ENCODE data around the gene PTAFR.
"Not testable (repeated sequence)": the region's sequence is repeated elsewhere in the genome, so short reads cannot be mapped to it uniquely, and the experiment has no call there.

DNA sequence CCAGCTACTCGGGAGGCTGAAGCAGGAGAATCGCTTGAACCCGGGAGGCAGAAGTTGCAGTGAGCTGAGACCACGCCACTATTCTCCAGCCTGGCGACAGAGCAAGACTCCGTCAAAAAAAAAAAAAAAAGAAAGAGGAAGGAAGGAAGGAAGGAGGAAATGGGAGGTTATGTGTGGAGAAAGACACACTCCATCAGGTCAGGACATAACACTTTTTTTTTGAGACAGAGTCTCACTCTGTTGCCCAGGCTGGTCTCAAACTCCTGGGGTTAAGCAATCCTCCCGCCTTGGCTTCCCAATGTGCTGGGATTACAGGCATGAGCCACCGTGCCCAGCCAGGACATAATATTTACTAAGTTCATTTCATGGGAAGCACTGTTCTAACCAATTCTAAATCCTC is 36.6 kb downstream of the PTAFR start:
- TF ChIP-seq, protein P1, sequence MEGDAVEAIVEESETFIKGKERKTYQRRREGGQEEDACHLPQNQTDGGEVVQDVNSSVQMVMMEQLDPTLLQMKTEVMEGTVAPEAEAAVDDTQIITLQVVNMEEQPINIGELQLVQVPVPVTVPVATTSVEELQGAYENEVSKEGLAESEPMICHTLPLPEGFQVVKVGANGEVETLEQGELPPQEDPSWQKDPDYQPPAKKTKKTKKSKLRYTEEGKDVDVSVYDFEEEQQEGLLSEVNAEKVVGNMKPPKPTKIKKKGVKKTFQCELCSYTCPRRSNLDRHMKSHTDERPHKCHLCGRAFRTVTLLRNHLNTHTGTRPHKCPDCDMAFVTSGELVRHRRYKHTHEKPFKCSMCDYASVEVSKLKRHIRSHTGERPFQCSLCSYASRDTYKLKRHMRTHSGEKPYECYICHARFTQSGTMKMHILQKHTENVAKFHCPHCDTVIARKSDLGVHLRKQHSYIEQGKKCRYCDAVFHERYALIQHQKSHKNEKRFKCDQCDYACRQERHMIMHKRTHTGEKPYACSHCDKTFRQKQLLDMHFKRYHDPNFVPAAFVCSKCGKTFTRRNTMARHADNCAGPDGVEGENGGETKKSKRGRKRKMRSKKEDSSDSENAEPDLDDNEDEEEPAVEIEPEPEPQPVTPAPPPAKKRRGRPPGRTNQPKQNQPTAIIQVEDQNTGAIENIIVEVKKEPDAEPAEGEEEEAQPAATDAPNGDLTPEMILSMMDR (IDR thresholded peaks at IDR 0.05) = not testable (repeated sequence)
- not testable (repeated sequence) for TF ChIP-seq POLR2A (IDR thresholded peaks at IDR 0.05)

Measured in lower leg skin (tissue), 3 donors.